ENCODE results near the gene DARS1.
A peak's percentile ranks its signal among the peaks of the same experiment; 100 is the strongest.

Gene DARS1

DNA sequence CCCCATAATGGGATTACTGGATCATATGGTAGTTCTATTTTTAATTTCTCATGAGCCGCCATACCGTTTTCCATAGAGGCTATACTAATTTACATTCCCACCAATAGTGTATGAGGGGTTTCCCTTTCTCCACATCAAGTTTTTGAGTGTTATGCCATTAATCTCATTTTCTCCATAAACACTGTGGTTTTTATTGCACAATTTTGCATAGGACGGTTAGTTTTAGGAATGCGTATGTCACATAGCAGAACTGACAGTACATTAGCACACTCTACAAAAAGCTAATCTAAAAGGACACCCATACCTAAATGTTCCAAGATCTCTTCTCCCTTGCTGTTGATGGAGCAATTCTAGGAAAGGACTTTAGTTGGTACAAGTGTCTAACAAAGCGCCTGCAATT is 32.5 kb downstream of the DARS1 start:
- no peaks in the 10 kb centered on the region for H3K27me3 ChIP-seq (ENCODE audit: control insufficient read depth, insufficient read depth, low read length)
- no peaks in the 10 kb centered on the region for H3K9me3 ChIP-seq (replicated peaks; ENCODE audit: low read length)
- peaks cover 30% of the 10 kb centered on the region for H3K4me1 ChIP-seq (ENCODE audit: control insufficient read depth, insufficient read depth, low read length)
- no peak overlapping the region for H3K4me2 ChIP-seq (ENCODE audit: low read length)
- no peak overlapping the region for H3K4me3 ChIP-seq (ENCODE audit: low read length)
- no peak overlapping the region for H3K9ac ChIP-seq (ENCODE audit: low read depth, low read length)
- peaks cover 18% of the 10 kb centered on the region for H3K36me3 ChIP-seq (ENCODE audit: insufficient read depth, low read length)

DNA sequence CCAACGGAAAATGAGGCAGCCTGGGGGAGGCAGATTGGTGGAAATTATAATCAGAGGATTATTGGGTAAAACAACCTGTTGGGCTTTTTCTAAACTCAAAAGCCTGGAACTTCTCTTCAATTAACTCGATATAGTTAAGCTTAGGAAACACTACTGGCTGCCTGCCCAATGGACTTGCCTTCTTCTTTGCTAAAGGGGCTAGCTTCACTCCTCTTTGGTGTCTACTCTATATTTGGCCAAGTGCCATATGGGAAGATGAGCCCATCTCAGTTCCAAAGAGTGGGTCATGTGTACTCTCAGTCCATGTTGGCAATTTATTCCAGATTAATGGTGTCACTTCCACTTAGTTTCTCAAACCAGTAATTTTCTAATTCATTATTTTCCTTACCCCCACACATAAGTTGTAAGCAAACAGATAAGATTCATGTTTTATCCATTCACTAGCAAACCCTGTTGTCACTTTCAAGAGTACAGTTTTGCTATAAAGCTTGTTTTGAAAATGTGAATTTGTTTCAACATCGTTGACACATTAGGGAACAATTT is 34.3 kb downstream of the DARS1 start:
- H3K4me2 ChIP-seq (ENCODE audit: low read length) = no peak overlapping the region
- no peaks in the 10 kb centered on the region for H3K27me3 ChIP-seq (ENCODE audit: control insufficient read depth, insufficient read depth, low read length)
- peaks cover 18% of the 10 kb centered on the region for H3K36me3 ChIP-seq (ENCODE audit: insufficient read depth, low read length)
- H3K4me1 ChIP-seq (ENCODE audit: control insufficient read depth, insufficient read depth, low read length) = peaks cover 30% of the 10 kb centered on the region
- no peaks in the 10 kb centered on the region for H3K9me3 ChIP-seq (replicated peaks; ENCODE audit: low read length)
- no peak overlapping the region for H3K9ac ChIP-seq (ENCODE audit: low read depth, low read length)
- H3K4me3 ChIP-seq (ENCODE audit: low read length) = no peak overlapping the region

DNA sequence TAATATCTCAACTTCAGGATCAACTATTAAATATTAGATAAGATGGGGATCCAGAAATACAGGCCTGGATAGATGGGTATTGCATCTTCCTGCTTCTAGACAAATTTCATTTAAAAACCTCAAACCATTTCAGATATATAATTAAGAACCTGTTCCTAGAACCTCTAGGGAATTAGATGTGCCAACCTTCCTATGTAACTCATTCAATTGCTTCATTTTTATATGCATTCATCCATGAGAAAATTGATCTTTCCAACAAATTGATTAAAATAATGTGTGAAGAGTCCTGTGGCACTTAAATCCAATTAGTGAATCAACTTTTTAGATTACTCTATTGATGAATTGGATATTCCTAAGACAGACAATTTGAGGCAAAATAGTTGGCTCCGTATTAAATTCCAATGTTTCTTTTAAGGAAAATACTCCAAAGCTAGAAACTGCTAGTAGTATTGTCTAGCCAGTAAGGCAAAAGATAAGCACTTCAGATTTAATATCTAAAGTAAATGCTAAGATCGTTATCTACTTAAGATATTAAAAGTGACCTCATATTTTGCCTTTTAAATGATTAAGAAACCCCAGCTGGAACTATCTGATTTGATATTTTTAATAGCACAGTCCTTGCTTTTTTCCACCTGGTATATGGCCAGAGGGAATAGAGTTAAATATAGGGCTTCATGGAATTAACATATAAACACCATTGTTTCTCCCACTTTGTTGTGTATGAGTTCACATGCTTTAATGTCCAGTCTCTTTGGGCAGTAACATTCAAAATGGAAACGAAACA is 35.8 kb downstream of the DARS1 start:
- Histone ChIP-seq H3K9me3 (replicated peaks; ENCODE audit: low read length) (no peaks in the 10 kb centered on the region), H3K4me3 (ENCODE audit: low read length) (no peak overlapping the region), H3K9ac (ENCODE audit: low read depth, low read length) (no peak overlapping the region), H3K4me2 (ENCODE audit: low read length) (peak overlapping the region; percentile 8), H3K4me1 (ENCODE audit: control insufficient read depth, insufficient read depth, low read length) (peaks cover 22% of the 10 kb centered on the region), H3K36me3 (ENCODE audit: insufficient read depth, low read length) (peaks cover 18% of the 10 kb centered on the region), H3K27me3 (ENCODE audit: control insufficient read depth, insufficient read depth, low read length) (no peaks in the 10 kb centered on the region)

DNA sequence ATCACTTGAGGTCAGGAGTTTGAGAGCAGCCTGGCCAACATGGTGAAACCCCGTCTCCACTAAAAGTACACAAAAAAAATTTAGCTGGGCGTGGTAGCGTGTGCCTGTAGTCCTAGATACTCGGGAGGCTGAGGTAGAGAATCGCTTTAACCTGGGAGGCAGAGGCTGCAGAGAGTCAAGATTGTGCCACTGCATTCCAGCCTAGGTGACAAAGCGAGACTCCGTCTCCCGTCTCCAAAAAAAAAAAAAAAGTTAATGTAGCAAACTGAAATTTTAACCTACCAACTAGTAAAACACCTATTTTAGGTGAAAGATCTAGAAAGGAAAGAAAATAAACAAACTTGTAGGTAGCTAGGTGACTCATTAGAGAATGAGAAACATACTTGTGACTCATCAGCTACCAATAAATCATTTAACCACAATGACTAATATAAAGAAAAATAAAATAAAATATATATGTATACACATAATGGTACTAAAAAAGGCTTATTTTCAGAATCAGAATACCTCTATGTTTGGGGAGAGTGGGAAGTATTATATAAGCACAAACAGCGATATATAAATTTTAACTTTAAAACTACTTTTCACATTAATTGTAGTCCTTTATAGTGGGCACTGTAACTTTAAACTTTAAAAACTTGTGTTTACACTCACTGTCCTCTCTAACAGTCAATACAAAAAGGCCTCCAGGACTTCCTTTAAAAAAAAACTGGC is 36.6 kb downstream of the DARS1 start:
- no peaks in the 10 kb centered on the region for H3K27me3 ChIP-seq (ENCODE audit: control insufficient read depth, insufficient read depth, low read length)
- H3K36me3 ChIP-seq (ENCODE audit: insufficient read depth, low read length) = peaks cover 14% of the 10 kb centered on the region
- H3K9ac ChIP-seq (ENCODE audit: low read depth, low read length) = no peak overlapping the region
- no peak overlapping the region for H3K4me3 ChIP-seq (ENCODE audit: low read length)
- no peaks in the 10 kb centered on the region for H3K9me3 ChIP-seq (replicated peaks; ENCODE audit: low read length)
- H3K4me1 ChIP-seq (ENCODE audit: control insufficient read depth, insufficient read depth, low read length) = peaks cover 18% of the 10 kb centered on the region
- H3K4me2 ChIP-seq (ENCODE audit: low read length) = peak overlapping the region; percentile 8

DNA sequence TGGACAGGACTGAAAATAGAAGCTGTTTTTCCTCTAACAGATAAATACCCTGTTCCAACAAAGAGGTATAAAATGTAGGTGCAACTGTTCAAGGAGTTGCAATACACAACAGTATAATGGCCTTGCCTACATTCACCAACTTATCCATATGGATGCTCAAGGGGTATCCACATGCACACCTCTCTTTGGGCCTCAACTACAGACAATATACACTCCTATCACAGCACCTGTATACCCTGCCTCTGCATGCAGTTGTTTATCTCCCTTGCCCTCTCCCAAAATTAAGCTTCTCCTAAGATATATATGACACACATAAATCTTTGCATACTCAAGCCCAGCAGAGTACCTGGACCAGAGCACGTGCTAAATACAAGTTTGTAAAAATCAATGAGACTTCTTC is 37.3 kb downstream of the DARS1 start:
- Histone ChIP-seq H3K4me3 (ENCODE audit: low read length) (no peak overlapping the region), H3K4me1 (ENCODE audit: control insufficient read depth, insufficient read depth, low read length) (peaks cover 18% of the 10 kb centered on the region), H3K9ac (ENCODE audit: low read depth, low read length) (no peak overlapping the region), H3K4me2 (ENCODE audit: low read length) (no peak overlapping the region), H3K9me3 (replicated peaks; ENCODE audit: low read length) (no peaks in the 10 kb centered on the region), H3K27me3 (ENCODE audit: control insufficient read depth, insufficient read depth, low read length) (no peaks in the 10 kb centered on the region), H3K36me3 (ENCODE audit: insufficient read depth, low read length) (peaks cover 15% of the 10 kb centered on the region)

DNA sequence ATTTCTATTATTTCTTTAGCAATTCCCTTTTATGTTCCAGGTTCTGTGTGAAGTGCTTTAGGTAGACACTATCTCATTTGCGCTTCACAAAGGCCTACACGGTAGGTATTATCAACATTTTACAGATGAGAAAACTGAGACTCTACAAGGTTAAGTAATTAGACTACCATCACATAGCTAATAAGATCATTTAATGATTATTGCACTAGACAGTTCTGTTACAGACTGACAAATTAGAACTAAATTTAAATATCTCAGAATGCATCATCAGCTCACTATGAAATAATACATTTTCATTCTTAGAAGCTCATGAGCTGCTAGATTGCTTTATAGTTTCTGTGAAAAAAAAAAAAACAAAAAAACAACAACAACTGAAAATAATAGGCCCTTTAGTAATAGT is 37.9 kb downstream of the DARS1 start:
- no peaks in the 10 kb centered on the region for H3K9me3 ChIP-seq (replicated peaks; ENCODE audit: low read length)
- H3K9ac ChIP-seq (ENCODE audit: low read depth, low read length) = no peak overlapping the region
- H3K4me2 ChIP-seq (ENCODE audit: low read length) = no peak overlapping the region
- peaks cover 18% of the 10 kb centered on the region for H3K4me1 ChIP-seq (ENCODE audit: control insufficient read depth, insufficient read depth, low read length)
- peaks cover 16% of the 10 kb centered on the region for H3K36me3 ChIP-seq (ENCODE audit: insufficient read depth, low read length)
- no peak overlapping the region for H3K4me3 ChIP-seq (ENCODE audit: low read length)
- H3K27me3 ChIP-seq (ENCODE audit: control insufficient read depth, insufficient read depth, low read length) = no peaks in the 10 kb centered on the region

DNA sequence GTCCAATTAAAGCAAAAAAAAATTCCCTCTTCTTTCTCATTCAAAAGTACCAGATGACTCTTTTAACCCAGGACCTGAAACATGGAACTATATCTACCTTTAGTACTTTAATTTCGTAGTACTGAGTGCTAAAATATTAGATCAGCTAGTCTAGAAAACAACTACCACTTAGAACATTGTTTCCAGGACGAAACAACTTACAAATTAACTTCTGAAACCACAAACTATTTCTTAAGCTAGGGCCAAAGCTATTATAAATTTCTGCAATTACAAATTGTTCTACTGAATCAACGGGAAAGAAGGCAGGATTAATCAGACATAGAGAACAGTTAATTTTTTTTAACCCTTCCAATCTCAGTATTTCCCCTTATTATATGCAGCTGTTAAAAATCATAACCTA is 39.9 kb downstream of the DARS1 start:
- Histone ChIP-seq H3K4me3 (ENCODE audit: low read length) (no peak overlapping the region), H3K27me3 (ENCODE audit: control insufficient read depth, insufficient read depth, low read length) (no peaks in the 10 kb centered on the region), H3K4me1 (ENCODE audit: control insufficient read depth, insufficient read depth, low read length) (peaks cover 18% of the 10 kb centered on the region), H3K9ac (ENCODE audit: low read depth, low read length) (no peak overlapping the region), H3K36me3 (ENCODE audit: insufficient read depth, low read length) (peaks cover 7% of the 10 kb centered on the region), H3K9me3 (replicated peaks; ENCODE audit: low read length) (no peaks in the 10 kb centered on the region), H3K4me2 (ENCODE audit: low read length) (no peak overlapping the region)

DNA sequence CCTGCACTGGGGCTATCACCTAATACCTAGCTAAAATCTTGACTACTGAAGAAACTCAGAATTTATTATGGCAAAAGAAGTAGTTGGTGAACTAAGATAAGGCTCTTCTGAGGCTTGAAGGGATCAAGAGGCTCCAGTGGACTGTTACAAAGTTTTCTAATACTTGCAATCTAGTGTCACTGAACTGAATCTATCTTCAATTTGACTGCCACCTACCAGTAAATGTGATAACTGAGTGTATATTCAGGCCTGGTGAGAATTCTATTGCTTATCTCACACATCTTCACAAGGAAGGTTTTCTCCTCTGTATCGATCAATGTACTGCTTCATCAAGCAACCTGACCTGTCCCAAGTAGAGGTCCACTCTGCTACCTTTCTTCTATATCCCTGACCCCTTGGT is 40.8 kb downstream of the DARS1 start:
- no peak overlapping the region for H3K4me2 ChIP-seq (ENCODE audit: low read length)
- peaks cover 7% of the 10 kb centered on the region for H3K36me3 ChIP-seq (ENCODE audit: insufficient read depth, low read length)
- H3K27me3 ChIP-seq (ENCODE audit: control insufficient read depth, insufficient read depth, low read length) = no peaks in the 10 kb centered on the region
- no peak overlapping the region for H3K9ac ChIP-seq (ENCODE audit: low read depth, low read length)
- no peak overlapping the region for H3K4me3 ChIP-seq (ENCODE audit: low read length)
- H3K9me3 ChIP-seq (replicated peaks; ENCODE audit: low read length) = no peaks in the 10 kb centered on the region
- H3K4me1 ChIP-seq (ENCODE audit: control insufficient read depth, insufficient read depth, low read length) = peaks cover 15% of the 10 kb centered on the region

DNA sequence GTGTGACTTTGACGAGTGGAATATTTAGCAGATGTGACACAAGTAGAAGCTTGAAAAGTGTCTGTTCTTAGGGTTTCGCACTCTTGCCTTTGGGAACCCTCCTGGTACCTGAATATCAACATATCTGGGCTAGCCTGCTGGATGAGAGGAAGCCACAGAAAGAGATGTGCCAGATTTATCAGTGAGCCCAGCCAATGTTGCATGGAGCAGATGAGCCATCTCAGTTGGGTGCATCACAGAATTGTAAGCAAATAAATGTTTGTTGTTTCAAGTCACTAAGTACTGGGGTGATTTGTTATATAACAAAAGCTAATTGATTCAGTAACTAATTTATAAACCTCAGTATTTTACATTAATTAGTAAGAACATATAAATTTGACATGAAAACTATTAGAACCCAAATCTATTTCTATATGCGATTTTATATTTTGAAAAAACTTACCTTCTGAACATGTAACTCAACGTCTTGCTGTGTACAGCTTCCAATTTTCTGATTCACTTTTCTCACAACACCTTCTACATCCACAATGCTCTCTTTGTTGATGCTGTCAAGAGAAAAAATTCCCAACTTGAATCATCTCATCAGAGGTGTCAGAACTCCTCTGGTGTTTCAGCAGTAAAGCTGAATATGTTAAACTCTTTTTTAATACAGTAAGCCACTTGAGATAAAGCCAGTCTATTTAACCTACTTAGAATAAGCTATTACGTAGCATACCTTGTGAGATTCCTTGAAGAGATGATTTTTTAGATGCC is 42.3 kb downstream of the DARS1 start:
- H3K4me3 ChIP-seq (ENCODE audit: low read length) = no peak overlapping the region
- H3K36me3 ChIP-seq (ENCODE audit: insufficient read depth, low read length) = peaks cover 7% of the 10 kb centered on the region
- no peaks in the 10 kb centered on the region for H3K27me3 ChIP-seq (ENCODE audit: control insufficient read depth, insufficient read depth, low read length)
- H3K4me1 ChIP-seq (ENCODE audit: control insufficient read depth, insufficient read depth, low read length) = peaks cover 2% of the 10 kb centered on the region
- H3K9me3 ChIP-seq (replicated peaks; ENCODE audit: low read length) = no peaks in the 10 kb centered on the region
- no peak overlapping the region for H3K9ac ChIP-seq (ENCODE audit: low read depth, low read length)
- H3K4me2 ChIP-seq (ENCODE audit: low read length) = no peak overlapping the region

DNA sequence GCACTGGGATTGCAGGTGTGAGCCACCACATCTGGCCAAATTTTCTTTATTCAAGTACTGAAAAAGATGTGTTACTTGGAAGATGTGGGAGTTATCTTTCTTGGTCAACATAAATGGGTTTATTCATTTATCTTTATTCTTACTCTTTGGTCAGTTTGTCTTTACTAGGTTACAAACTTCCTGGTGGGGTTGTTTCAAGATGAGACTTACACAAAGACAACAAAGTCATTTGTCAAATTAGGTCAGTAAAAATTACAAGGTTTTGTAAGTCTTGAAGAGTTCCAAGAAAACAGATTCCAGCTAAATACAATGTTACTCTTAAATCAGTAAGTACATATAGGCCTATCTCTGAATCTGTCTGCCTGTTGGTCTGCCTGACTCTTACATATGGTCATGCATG is 48.9 kb downstream of the DARS1 start:
- Histone ChIP-seq H3K4me3 (ENCODE audit: low read length) (no peak overlapping the region), H3K9me3 (replicated peaks; ENCODE audit: low read length) (no peaks in the 10 kb centered on the region), H3K4me2 (ENCODE audit: low read length) (no peak overlapping the region), H3K27me3 (ENCODE audit: control insufficient read depth, insufficient read depth, low read length) (no peaks in the 10 kb centered on the region), H3K36me3 (ENCODE audit: insufficient read depth, low read length) (peaks cover 18% of the 10 kb centered on the region), H3K4me1 (ENCODE audit: control insufficient read depth, insufficient read depth, low read length) (no peaks in the 10 kb centered on the region), H3K9ac (ENCODE audit: low read depth, low read length) (no peak overlapping the region)

DNA sequence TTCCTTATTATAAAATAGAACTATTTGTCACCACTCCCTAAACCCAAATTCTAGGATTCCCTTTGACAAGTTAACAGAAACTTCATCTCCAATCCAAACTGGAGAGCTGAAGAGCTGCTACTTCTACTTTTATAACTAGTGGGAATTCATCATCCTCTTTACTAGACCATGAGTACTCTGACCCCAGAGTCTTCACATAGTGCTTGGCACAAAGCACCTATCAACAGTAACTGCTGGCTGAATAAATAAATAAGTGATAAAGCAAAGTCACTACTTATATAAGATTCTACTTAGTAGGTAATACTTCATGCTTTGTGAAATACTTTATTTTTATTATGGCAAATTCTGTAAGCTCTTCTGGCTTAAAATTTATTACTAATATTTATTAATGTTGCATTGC is 49.5 kb downstream of the DARS1 start:
- no peaks in the 10 kb centered on the region for H3K9me3 ChIP-seq (replicated peaks; ENCODE audit: low read length)
- no peaks in the 10 kb centered on the region for H3K27me3 ChIP-seq (ENCODE audit: control insufficient read depth, insufficient read depth, low read length)
- H3K4me3 ChIP-seq (ENCODE audit: low read length) = no peak overlapping the region
- peaks cover 22% of the 10 kb centered on the region for H3K36me3 ChIP-seq (ENCODE audit: insufficient read depth, low read length)
- no peaks in the 10 kb centered on the region for H3K4me1 ChIP-seq (ENCODE audit: control insufficient read depth, insufficient read depth, low read length)
- H3K4me2 ChIP-seq (ENCODE audit: low read length) = no peak overlapping the region
- no peak overlapping the region for H3K9ac ChIP-seq (ENCODE audit: low read depth, low read length)
